Effector memory CD8-positive, alpha-beta T cell (primary cell): Measurements from ENCODE around the gene TSC2.

Experiments used
- ATAC-seq: fragments of 150-1000 bp; cut with Tn5 transposase; replicated peaks from 2 replicates; pipeline ENCODE4 v1.10.0; 2021; ENCODE audit warnings: mild to moderate bottlenecking, moderate library complexity
- DNase-seq, 3 experiments: peaks; one replicate each; pipeline ENCODE4 v3.0.0; 2021
- H3K27ac Mint-ChIP-seq, 2 donors: one replicate each; pipeline ENCODE4 v1.8.0; 2022; ENCODE audit warnings: mild to moderate bottlenecking in 2 of 2, mixed read lengths in 2 of 2, moderate library complexity in 2 of 2
- H3K27me3 Mint-ChIP-seq, 2 donors: one replicate each; pipeline ENCODE4 v1.8.0; 2022; ENCODE audit warnings: mixed read lengths in 2 of 2
- H3K36me3 Mint-ChIP-seq: one replicate; pipeline ENCODE4 v1.8.0; 2022; ENCODE audit warnings: mild to moderate bottlenecking, moderate library complexity, mixed read lengths; ENCODE audit not compliant: insufficient read depth
- H3K4me1 Mint-ChIP-seq, 2 donors: one replicate each; pipeline ENCODE4 v1.8.0; 2022; ENCODE audit warnings: low read depth in 2 of 2, mixed read lengths in 2 of 2
- H3K4me3 Mint-ChIP-seq, 2 donors: one replicate each; pipeline ENCODE4 v1.8.0; 2022; ENCODE audit warnings: mild to moderate bottlenecking in 2 of 2, mixed read lengths in 2 of 2, moderate library complexity in 2 of 2
- H3K9me3 Mint-ChIP-seq, 2 donors: one replicate each; pipeline ENCODE4 v1.8.0; 2022; ENCODE audit warnings: mixed read lengths in 2 of 2

The TSC2 gene

DNA sequence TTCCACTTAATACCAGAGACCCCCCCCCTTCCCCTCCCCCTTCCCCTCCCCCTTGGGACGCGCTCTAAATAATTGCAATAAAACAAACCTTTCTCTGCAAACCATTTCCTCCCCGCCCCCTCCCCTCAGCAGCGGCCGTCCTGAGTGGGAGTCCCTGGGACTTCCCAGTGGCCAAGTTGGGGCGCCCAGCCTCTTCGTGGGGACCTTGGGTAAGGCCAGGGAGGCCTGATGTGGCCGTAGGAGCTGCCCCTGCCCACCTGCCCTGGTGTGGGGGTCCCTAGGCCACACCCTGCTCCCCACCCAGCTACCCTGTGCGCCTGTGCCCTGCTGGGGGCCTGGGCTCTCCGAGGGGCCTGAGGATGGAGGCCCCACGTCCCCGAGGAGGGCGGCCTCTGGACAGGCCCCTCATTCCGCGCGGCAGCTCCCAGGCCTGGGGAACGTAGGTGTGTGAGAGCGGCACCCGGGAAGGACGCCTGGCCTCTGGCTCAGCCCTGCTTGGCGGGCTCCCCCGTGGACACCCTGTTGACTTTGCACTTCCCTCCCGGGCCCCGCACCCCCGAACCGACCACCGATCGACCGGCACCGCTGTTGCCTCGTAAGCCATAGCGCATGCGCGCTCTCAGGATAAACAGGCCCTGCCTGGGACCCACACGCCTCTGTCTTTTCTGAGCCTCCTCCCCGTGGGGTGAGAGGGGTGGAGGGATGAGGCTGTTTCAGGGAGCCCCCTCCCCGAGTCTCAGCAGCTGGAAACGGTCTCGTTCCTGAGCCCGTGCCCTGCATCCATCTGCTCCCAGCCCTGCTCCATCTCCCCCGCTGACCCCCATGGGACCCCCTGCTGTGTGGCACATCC, 9.2 kb upstream of the TSC2 start:
- ATAC-seq (no peak), DNase-seq (no peak)
- no peaks in the 10 kb centered on the region for H3K36me3 Mint-ChIP-seq
- no peaks in the 10 kb centered on the region for H3K9me3 Mint-ChIP-seq
- no peaks in the 10 kb centered on the region for H3K4me1 Mint-ChIP-seq
- H3K27me3 Mint-ChIP-seq = no peaks in the 10 kb centered on the region
- H3K27ac Mint-ChIP-seq = no peak overlapping the region
- no peak overlapping the region for H3K4me3 Mint-ChIP-seq

DNA sequence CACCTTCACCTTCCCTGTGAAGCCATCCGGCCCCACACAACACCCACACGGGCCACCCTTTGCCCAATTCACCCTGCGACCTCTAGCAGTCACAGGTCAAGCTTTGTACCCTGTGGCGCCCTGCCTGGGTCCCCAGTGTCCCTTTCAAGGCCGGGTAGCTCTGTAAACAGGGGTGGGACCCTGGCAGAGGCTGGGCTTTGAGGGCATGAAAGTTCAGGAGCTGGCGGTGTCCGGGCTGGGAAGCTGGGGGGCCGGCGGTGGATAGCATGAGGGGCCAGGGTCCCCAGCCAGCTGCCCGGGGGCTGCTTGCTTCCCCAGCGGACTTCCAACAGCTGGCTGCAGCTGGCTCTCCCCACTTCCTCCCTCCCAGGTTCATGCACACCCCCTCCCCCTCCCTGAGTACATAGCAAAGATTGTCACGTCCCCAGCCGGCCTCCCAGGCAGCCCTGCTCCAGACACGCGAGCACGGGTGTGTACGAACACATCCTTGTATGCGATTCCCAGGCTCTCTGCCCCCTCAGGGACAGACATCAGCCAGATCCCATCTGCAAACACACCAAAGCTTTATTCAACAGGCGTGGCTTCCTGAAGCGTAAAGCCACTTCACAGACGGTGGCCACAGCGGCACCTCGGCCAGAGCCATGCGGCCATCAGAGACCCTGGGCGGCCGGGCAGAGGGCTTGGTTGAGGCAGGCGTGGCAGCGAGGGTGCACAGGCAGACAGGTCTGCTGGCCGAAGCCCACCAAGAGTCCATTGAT, 8.3 kb upstream of the TSC2 start:
- H3K27ac Mint-ChIP-seq = no peak overlapping the region
- no peak for DNase-seq
- no peak overlapping the region for H3K4me3 Mint-ChIP-seq

DNA sequence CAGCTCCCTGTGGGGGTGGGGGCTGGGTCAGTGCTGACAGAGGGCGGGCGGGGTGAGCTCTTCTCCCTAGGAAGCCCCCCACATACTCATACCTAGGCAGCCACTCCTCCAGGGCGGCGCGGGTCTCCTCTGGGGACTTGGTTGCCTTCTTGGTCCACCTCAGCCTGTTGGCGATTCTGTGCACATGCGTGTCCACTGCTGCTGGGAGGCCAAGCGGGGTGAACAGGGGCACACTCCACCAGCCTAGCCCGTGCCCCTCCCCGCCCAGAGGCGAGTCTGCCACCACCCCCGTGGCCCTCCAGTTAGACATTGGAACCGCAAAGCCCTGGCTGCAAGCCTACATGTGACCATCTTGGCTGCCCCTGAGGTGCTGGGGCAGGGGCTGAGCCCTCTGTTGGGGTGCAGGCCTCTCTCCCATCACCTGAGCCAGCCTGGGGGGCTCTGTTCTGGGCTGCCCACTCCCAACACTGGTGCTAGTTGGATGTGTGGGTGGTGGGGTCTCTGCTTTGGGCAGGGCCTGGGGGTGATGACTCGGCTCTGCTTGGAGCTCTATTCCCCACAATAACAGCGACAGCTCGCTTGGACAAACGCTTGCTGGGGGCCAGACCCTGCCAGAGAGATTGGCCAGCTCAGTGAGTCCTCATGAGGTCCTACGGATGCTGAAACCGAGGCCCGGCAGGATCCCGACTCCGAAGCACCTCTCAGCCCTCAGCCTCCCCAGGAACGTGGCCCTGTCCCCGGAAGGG, 7.6 kb upstream of the TSC2 start:
- DNase-seq = no peak
- ATAC-seq = no peak
- no peaks in the 10 kb centered on the region for H3K36me3 Mint-ChIP-seq
- no peaks in the 10 kb centered on the region for H3K27me3 Mint-ChIP-seq
- no peaks in the 10 kb centered on the region for H3K9me3 Mint-ChIP-seq
- H3K4me3 Mint-ChIP-seq = no peak overlapping the region
- no peaks in the 10 kb centered on the region for H3K4me1 Mint-ChIP-seq
- H3K27ac Mint-ChIP-seq = no peak overlapping the region

More for the DNA sequence above, 8.3 kb upstream of the TSC2 start:
- ATAC-seq = no peak
- Mint-ChIP-seq H3K9me3 (no peaks in the 10 kb centered on the region), H3K36me3 (no peaks in the 10 kb centered on the region), H3K4me1 (no peaks in the 10 kb centered on the region), H3K27me3 (no peaks in the 10 kb centered on the region)

DNA sequence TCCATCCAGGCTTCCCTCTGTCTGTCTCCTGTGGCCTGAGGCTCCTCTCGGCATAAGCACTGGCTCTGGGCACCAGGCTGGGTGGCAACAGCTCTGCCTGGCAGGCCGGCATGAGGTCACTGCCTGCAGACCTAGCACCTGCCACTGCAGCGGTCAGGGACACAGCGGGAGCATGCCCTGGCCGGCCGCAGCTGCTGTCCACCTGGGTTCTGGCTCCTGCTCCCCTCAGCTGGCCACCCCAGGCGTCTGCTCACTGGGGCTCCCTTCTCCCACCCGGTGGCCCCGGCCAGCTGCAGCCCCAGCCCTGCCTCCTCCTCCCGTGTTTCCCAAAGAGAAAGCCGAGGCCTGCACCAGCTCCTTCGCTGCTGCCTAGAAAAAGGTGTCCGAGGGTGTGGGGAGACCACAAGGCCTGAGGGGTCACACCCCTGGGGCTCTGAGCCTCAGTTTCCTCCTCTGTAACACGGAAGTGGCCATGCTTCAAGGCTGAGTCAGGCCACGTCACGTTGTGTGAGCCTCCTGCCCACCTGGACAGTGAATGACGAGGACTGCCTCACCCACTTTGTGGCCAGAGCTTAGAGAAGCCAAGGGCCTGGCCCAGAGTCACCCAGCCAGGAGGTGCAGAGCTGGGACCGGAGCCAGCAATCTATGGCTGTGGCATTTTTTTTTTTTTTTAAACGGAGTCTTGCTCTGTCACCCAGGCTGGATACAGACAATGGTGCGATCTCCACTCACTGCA, 6.8 kb upstream of the TSC2 start:
- DNase-seq (no peak), ATAC-seq (no peak)
- H3K4me1 Mint-ChIP-seq = no peaks in the 10 kb centered on the region
- H3K4me3 Mint-ChIP-seq = no peak overlapping the region
- H3K9me3 Mint-ChIP-seq = no peaks in the 10 kb centered on the region
- H3K36me3 Mint-ChIP-seq = no peaks in the 10 kb centered on the region
- H3K27ac Mint-ChIP-seq = no peak overlapping the region
- no peaks in the 10 kb centered on the region for H3K27me3 Mint-ChIP-seq

DNA sequence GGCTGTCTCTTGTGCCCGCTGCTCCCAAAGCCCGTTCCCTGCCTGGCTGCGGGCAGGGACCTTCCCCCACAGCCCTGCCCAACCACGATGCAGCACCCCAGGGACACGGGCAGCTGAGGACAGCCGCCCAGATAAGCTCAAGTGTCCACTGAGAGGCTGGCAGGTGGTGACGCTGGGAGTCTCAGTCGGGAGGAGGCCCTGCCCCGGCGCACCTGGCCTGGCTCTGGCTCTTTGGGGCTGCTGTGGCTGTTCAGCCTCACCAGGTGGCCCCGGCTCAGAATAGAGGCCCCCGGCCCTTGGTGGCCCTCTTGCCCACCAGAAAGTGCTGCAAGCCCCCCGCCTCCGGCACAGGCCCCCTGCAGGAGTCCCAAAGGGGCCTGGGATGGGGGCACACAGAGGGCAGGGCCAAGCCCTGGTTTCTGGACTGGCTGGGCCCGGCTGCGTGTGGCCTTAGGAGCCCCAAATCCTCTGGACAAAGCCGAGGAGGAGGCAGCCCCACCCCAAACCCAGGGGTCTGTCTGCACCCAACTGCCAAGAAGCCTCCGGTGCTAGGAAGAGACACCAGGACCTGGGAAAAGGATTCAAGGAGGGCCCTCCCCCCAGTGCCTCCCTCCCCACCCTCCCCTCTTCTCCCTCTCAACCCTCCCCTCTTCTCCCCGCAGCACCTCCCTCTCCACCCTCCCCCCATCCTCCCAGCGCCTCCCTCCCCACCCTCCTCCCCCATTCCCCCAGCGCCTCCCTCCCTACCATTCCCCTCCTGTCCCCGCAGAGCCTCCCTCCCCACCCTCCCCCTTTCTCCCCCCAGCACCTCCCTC, 5.4 kb upstream of the TSC2 start:
- no peak overlapping the region for H3K4me3 Mint-ChIP-seq
- no peak overlapping the region for H3K27ac Mint-ChIP-seq
- ATAC-seq (no peak), DNase-seq (no peak)
- H3K9me3 Mint-ChIP-seq = no peaks in the 10 kb centered on the region
- H3K36me3 Mint-ChIP-seq = no peaks in the 10 kb centered on the region
- H3K4me1 Mint-ChIP-seq = peaks cover 5 to 6% of the 10 kb centered on the region in 2 donors
- no peaks in the 10 kb centered on the region for H3K27me3 Mint-ChIP-seq

DNA sequence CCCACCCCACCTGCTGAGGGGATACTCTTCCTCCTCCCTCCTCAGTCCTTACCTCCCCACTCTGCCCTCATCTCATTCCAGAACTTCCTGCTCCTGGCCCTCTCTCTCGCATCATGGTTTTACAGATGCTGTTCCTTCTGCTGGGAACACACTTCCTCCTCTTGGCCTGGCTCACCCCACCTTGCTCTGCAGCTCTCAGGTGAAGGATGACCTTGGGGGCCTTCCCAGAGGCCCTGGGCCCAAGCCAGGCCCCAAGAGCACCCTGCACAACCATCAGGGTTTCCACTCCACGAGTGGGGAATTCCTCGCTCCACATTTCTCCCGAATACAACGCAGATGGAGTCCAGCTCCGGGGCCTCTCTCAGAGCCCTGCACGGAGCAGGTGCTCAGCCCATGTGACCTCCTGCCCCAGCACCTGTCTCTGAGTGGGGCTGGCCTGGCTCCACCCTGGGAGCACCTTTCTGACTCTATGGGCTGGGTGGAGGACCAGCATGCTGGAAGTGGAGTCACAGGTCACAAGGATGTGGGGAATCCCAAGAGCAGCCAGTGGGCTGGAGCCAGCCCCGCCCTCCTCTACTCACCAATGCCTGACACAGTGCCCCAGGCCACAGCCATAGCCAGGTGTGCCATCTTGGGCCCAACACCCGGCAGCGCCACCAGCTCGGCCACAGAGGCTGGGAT, 4.7 kb upstream of the TSC2 start:
- peaks cover 6 to 8% of the 10 kb centered on the region in 2 donors for H3K4me1 Mint-ChIP-seq
- no peaks in the 10 kb centered on the region for H3K9me3 Mint-ChIP-seq
- H3K36me3 Mint-ChIP-seq = no peaks in the 10 kb centered on the region
- H3K27ac Mint-ChIP-seq = no peak overlapping the region
- no peaks in the 10 kb centered on the region for H3K27me3 Mint-ChIP-seq
- no peak for DNase-seq
- ATAC-seq = no peak
- no peak overlapping the region for H3K4me3 Mint-ChIP-seq

DNA sequence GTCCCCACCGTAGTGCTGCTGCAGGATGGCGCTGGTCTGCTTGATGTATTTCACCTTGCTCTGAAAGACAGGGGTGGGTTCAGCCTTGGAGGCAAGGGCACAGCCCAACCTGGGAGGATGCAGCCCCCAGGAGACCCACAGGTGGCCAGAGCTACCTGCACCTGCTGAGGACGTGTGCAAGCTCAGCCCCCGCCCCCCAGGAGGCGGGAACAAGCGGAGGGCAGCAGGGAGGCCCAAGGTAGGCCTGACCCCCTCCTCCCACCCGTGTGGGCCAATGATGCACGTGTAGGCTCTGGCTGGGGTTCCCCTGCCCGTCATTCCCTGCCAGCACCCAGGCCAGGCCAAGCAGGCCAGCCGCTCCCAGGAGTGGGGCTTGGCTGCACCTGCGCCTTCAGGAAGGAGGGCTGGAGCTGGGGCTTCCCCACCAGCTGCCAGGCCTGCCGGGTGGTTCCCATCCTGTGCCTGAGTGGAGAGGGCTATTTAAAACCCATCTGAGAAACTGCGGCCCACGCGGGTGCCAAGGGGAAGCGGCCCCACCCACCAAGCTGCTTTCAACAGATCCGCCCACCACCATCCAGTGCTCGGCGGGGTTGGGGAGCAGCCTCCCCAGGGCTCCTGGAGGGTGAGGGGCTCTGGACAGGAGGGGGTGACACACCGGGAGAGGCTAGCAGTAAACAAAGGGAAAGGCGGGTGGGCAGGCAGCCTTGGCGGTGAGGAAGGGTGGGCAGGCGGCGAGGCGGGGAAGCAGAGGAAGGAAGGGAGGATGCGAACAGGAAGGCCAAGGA, 3.9 kb upstream of the TSC2 start:
- Mint-ChIP-seq H3K36me3 (no peaks in the 10 kb centered on the region), H3K27ac (no peak overlapping the region), H3K27me3 (no peaks in the 10 kb centered on the region), H3K4me3 (no peak overlapping the region), H3K4me1 (peaks cover 13 to 15% of the 10 kb centered on the region in 2 donors), H3K9me3 (no peaks in the 10 kb centered on the region)
- DNase-seq (no peak), ATAC-seq (no peak)

DNA sequence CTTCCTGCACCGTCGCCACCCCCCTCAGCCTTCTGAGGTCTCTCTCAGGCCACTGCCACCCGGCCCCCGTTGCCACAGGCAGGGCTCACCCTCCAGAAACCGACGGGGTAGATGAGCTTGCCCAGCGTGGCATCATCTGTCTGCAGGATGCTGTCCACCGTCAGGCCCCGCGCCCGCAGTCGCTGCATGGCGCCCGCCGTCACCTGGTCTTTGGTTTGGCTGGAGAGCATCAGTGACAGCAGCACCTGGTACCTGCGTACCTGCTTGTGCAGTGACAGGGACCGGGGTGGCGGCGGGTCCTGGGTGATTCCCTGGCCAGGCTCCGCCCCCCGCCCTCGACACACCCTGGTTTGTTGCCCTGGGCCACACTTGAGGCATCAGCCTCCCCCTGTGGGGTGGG, 3.2 kb upstream of the TSC2 start:
- no peak for ATAC-seq
- Mint-ChIP-seq H3K9me3 (no peaks in the 10 kb centered on the region), H3K36me3 (no peaks in the 10 kb centered on the region), H3K27ac (no peak overlapping the region), H3K27me3 (no peaks in the 10 kb centered on the region), H3K4me1 (peaks cover 13 to 15% of the 10 kb centered on the region in 2 donors), H3K4me3 (no peak overlapping the region)
- DNase-seq = no peak

DNA sequence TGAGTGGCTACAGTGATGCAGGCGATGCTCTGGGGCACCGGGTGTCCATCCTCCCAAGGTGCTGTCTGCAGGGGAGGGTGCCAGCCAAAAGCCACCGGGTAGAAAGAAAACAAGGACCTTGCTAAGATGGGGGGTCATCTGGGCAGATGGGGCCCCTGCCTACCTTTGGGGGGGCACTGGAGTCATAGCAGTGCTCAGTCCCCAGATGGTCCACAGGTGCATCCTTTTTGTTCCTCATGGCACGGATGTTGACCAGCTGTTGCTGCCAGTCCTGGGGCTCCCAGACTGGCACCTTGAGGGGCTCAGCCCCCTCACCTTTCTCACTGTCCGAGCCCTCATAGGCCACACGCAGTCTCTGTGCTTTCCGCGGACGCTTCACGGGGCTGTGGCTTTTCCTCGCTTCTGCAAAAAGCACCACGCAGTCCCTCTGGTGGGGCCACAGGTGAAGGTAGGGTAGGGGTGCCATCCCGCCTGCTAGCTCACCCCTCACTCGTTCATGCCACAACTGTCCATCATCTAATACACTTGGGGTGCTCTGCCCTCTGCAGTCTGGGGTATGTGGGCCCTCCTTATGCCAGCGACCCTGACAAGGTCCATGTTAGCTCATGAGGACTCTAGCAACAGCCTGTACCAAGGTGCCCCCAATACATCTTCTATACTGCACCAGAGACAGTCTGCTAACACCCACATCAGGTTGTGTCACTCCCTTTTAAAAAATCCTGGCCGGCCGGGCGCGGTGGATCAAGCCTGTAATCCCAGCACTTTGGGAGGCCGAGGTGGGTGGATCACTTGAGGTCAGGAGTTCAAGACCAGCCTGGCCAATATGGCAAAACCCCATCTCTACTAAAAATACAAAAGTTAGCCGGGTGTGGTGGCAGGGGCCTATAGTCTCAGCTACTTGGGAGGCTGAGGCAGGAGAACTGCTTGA, 1.6 kb upstream of the TSC2 start:
- Mint-ChIP-seq H3K4me3 (peak overlapping the region; percentile 89 to 90), H3K27ac (no peak overlapping the region), H3K9me3 (no peaks in the 10 kb centered on the region), H3K36me3 (peaks cover 5% of the 10 kb centered on the region), H3K27me3 (no peaks in the 10 kb centered on the region), H3K4me1 (peaks cover 15% of the 10 kb centered on the region in 2 donors)
- no peak for ATAC-seq
- DNase-seq = no peak

DNA sequence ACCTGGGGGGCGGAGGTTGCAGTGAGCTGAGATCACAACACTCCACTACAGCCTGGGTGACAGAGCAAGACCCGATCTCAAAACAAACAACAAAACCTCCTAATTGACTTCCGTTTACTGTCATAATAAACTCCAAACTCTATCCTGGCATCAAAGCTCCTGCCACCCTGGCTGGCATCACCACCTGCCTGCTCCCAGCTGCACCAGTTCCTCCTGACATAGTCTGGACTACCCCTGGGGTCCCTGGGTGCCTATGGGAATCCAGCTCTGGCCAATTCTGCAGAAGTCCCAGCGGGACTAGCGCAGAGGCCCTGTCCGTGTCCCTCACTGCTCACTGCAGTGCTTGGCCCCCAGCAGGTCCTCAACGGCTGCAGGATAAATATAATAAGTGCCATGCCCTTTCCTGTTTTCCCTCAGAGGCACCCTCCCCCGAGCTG, 874 bp upstream of the TSC2 start:
- no peak for ATAC-seq
- peak overlapping the region in 1 of 2 donors; percentile 49 for H3K27ac Mint-ChIP-seq
- H3K36me3 Mint-ChIP-seq = peaks cover 10% of the 10 kb centered on the region
- H3K27me3 Mint-ChIP-seq = no peaks in the 10 kb centered on the region
- DNase-seq = no peak
- no peaks in the 10 kb centered on the region for H3K9me3 Mint-ChIP-seq
- H3K4me1 Mint-ChIP-seq = peaks cover 15% of the 10 kb centered on the region in 2 donors
- peak overlapping the region; percentile 89 to 90 for H3K4me3 Mint-ChIP-seq

DNA sequence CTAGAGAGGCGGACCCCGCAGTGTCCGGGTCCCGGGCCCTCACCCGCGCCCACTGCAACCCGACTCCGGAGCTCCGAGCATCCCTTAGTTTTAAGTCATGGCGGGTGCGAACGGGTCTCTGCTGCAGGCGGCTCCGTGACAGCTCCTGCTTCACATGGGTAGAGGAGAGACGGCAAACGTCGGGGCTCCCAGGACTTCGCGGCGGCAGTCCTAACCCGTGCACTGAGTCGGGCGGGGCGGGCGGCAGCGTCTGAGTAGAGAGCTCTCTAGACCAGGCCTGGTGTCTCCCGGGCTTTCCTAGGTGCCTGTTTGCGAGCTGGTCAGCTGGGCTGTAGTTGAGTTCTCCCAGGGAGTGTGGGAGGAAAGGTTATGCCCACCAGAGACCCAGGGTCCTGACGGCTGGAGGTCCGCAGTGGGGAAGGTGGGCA, 345 bp downstream of the TSC2 start:
- peak overlapping the region; percentile 89 to 90 for H3K4me3 Mint-ChIP-seq
- no peak for DNase-seq
- peaks cover 19 to 20% of the 10 kb centered on the region in 2 donors for H3K4me1 Mint-ChIP-seq
- peak; percentile 24 for ATAC-seq
- peaks cover 14% of the 10 kb centered on the region for H3K36me3 Mint-ChIP-seq
- no peaks in the 10 kb centered on the region for H3K9me3 Mint-ChIP-seq
- H3K27ac Mint-ChIP-seq = peak overlapping the region; percentile 72 to 81
- H3K27me3 Mint-ChIP-seq = no peaks in the 10 kb centered on the region
